Hepatocyte (in vitro differentiated cells): ENCODE results near the gene CCDC60. TPM values are rescaled to one million over a fixed set of nuclear protein-coding genes. Genes with fewer than 3 reads are reported as not detected.

Experiments used
- DNase-seq: peaks from one replicate; pipeline ENCODE4 v3.0.0-alpha.2; 2016; ENCODE audit warnings: low spot score
- H2AFZ ChIP-seq: fragments of 200-600 bp; sonication (generic); 2 replicates; pipeline ENCODE4 v1.6.0; 2016; ENCODE audit warnings: antibody characterized with exemption, mild to moderate bottlenecking
- H3K27ac ChIP-seq: fragments of 200-600 bp; sonication (generic); 2 replicates; pipeline ENCODE4 v1.5.1; 2016; ENCODE audit warnings: mild to moderate bottlenecking
- H3K27me3 ChIP-seq: fragments of 200-600 bp; sonication (generic); 2 replicates; pipeline ENCODE4 v1.6.1; 2016
- H3K36me3 ChIP-seq: fragments of 200-600 bp; sonication (generic); replicated peaks from 2 replicates; pipeline ENCODE4 v1.5.1; 2016; ENCODE audit warnings: low read depth; ENCODE audit not compliant: insufficient read depth
- H3K4me1 ChIP-seq: fragments of 200-600 bp; sonication (generic); 2 replicates; pipeline ENCODE4 v1.5.1; 2016; ENCODE audit warnings: mild to moderate bottlenecking, moderate library complexity; ENCODE audit not compliant: insufficient read depth
- H3K4me2 ChIP-seq: fragments of 200-600 bp; sonication (generic); 2 replicates; pipeline ENCODE4 v1.6.0; 2016
- H3K4me3 ChIP-seq: fragments of 200-600 bp; sonication (generic); 2 replicates; pipeline ENCODE4 v1.5.1; 2016; ENCODE audit warnings: mild to moderate bottlenecking
- H3K79me2 ChIP-seq: fragments of 200-600 bp; sonication (generic); 2 replicates; pipeline ENCODE4 v1.6.0; 2017; ENCODE audit warnings: mild to moderate bottlenecking
- H3K9me2 ChIP-seq: fragments of 200-600 bp; sonication (generic); replicated peaks from 2 replicates; pipeline ENCODE4 v1.6.0; 2017; ENCODE audit warnings: mild to moderate bottlenecking; ENCODE audit not compliant: insufficient read depth
- H3K9me3 ChIP-seq: fragments of 200-600 bp; sonication (generic); 2 replicates; pipeline ENCODE4 v1.5.1; 2016; ENCODE audit warnings: low read depth, mild to moderate bottlenecking
- H4K20me1 ChIP-seq: fragments of 200-600 bp; sonication (generic); 2 replicates; pipeline ENCODE4 v1.6.0; 2016; ENCODE audit warnings: mild to moderate bottlenecking; ENCODE audit not compliant: insufficient read depth, poor library complexity, severe bottlenecking
- CTCF ChIP-seq: fragments of 200-600 bp; sonication (generic); IDR thresholded peaks from 2 replicates; pipeline ENCODE4 v1.5.1; 2016; ENCODE audit warnings: antibody characterized with exemption, mild to moderate bottlenecking; ENCODE audit not compliant: poor library complexity
- EZH2 ChIP-seq: fragments of 200-600 bp; sonication (generic); IDR thresholded peaks from 2 replicates; pipeline ENCODE4 v1.6.1; 2016; ENCODE audit warnings: antibody characterized with exemption, mild to moderate bottlenecking, borderline replicate concordance
- EZH2phosphoT487 ChIP-seq: fragments of 200-600 bp; sonication (generic); IDR thresholded peaks from one replicate; pipeline ENCODE4 v1.6.1; 2018; ENCODE audit warnings: antibody characterized with exemption, mild to moderate bottlenecking, low read depth, moderate library complexity; ENCODE audit not compliant: unreplicated experiment, severe bottlenecking
- WGBS: methylation state at CpG from one replicate; pipeline ENCODE4 v1.1.6; 2016; ENCODE audit warnings: low lambda C conversion rate; ENCODE audit errors: missing lambda C conversion rate; 5-methylcytosine and 5-hydroxymethylcytosine counted together
- polyA plus RNA-seq: library from polyadenylated mRNA; unstranded; fragments of >200 nt; fragmentation: Nextera tagmentation; extraction: Ambion mirVana; gene quantifications from 2 replicates; pipeline ENCODE4 v1.2.1, GENCODE V29; 2016
- total RNA-seq: library from RNA; depleted of rRNA; stranded (reverse); fragments of >200 nt; gene quantifications from 2 replicates; pipeline ENCODE4 v1.2.3, GENCODE V29; 2014

The CCDC60 gene
- total and polyA plus RNA-seq, 2 experiments from 2014 or later, result 0.47 TPM; not detected in 1

- Histone ChIP-seq H3K79me2 (no peaks in the 10 kb centered on the region), H3K9me2 (no peaks in the 10 kb centered on the region), H3K27ac (no peak overlapping the region), H3K4me3 (no peak overlapping the region), H4K20me1 (no peaks in the 10 kb centered on the region), H3K36me3 (no peaks in the 10 kb centered on the region), H3K9me3 (no peaks in the 10 kb centered on the region), H3K4me1 (no peaks in the 10 kb centered on the region), H3K4me2 (no peak overlapping the region), H2AFZ (no peak overlapping the region), H3K27me3 (no peaks in the 10 kb centered on the region)
- TF ChIP-seq CTCF (no peak), EZH2 (no peak), EZH2phosphoT487 (no peak)
- WGBS, result 70% methylated on average over 5 of the region's 5 CpGs
- DNase-seq, result no peak
Measured at GRCh38 chr12:119410396-119410795, 75.9 kb downstream of the CCDC60 start.

- 53% methylated on average over 4 of the region's 4 CpGs for WGBS
- Histone ChIP-seq H4K20me1 (no peaks in the 10 kb centered on the region), H3K4me2 (no peak overlapping the region), H3K9me3 (no peaks in the 10 kb centered on the region), H3K4me3 (no peak overlapping the region), H3K27me3 (no peaks in the 10 kb centered on the region), H3K9me2 (no peaks in the 10 kb centered on the region), H3K27ac (no peak overlapping the region), H3K4me1 (no peaks in the 10 kb centered on the region), H3K79me2 (no peaks in the 10 kb centered on the region), H3K36me3 (no peaks in the 10 kb centered on the region), H2AFZ (no peak overlapping the region)
- DNase-seq, result no peak
- TF ChIP-seq EZH2 (no peak), CTCF (no peak), EZH2phosphoT487 (no peak)
Measured at GRCh38 chr12:119412306-119412705, 77.8 kb downstream of the CCDC60 start.

DNA sequence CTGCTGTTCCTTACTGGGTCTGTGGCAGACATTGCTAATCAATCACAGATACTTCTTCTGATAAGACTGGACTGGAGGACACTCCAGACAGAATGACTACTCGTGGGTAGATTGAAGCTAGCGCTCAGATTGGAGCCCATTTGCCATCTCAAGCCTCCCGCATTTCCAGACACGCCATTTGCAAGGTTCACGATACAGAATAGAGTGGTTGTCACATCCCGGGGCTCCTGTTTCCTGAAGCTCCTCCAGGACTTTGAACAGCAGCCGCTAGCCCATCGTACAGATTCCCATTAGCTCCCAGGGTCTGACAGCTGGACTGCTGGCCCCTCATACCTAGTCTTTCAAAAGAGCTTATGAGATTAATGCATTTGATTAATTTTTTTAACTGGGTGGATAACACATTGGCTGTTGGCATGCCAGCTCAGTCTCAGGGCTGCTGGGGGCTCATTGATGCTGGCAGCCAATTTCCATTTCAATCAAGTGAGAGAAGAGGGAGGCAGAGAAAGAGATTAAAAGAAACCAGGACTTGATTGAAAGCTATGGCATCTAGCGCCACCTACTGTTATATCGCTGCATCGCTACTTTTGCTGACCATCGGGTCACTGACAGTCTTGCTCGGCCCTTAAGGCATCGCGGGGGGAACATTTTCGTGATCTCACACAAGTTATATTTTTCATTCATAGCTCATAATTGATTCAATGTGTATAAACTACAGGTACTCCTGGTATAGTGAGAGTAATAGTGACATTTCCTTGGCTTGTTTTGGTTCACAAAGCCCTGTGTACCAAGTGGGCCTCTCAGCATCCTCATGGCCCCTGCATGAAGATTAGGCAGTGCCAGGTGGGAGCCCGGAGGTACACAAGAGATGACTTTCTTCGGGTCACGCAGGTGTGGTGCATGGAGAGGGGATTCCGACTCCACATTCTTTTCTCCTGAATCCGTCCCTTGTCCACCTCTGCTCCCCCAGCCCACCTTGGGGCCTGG lies 78.6 kb downstream of the CCDC60 start:
- H3K79me2 ChIP-seq, result no peaks in the 10 kb centered on the region
- H3K4me2 ChIP-seq, result no peak overlapping the region
- peak; percentile 80 for DNase-seq
- H3K27ac ChIP-seq, result no peak overlapping the region
- H3K27me3 ChIP-seq, result no peaks in the 10 kb centered on the region
- no peak overlapping the region for H2AFZ ChIP-seq
- H3K36me3 ChIP-seq, result no peaks in the 10 kb centered on the region
- 35% methylated on average over 21 of the region's 21 CpGs for WGBS
- TF ChIP-seq CTCF (peak; percentile 89), EZH2 (no peak)
- H3K4me1 ChIP-seq, result no peaks in the 10 kb centered on the region
- no peaks in the 10 kb centered on the region for H3K9me2 ChIP-seq
- no peak overlapping the region for H3K4me3 ChIP-seq
- H3K9me3 ChIP-seq, result no peaks in the 10 kb centered on the region
- H4K20me1 ChIP-seq, result no peaks in the 10 kb centered on the region
